ENCODE results near the gene DNER.

DNA sequence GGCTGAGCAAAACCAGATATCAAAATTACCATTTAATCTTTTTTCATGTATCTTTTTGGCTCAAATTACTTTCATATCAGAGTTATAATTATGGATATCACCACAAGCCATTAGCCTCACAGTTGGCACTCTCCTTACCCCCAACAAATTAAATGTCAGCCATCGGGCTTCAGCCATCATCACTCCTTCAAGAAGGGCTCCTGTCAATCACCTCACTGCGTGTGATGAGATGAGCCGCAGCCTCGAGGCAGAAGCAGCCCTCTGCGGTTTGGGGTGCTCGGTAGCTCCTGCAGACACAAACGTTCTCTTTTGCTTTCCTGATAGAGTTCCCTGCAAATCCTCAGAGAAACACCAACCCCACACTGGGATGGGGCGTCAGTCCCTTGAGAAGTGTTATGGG lies 94.1 kb downstream of the DNER start:
- TF ChIP-seq MYC (IDR thresholded peaks at IDR 0.05; ENCODE audit: borderline replicate concordance, low read length): no peak
- TF ChIP-seq CEBPB (IDR thresholded peaks at IDR 0.05): no peak
- TF ChIP-seq MAFK (IDR thresholded peaks at IDR 0.05; ENCODE audit: partially characterized antibody): no peak
- no peak for TF ChIP-seq EP300 (IDR thresholded peaks at IDR 0.05)
- TF ChIP-seq, protein P1, sequence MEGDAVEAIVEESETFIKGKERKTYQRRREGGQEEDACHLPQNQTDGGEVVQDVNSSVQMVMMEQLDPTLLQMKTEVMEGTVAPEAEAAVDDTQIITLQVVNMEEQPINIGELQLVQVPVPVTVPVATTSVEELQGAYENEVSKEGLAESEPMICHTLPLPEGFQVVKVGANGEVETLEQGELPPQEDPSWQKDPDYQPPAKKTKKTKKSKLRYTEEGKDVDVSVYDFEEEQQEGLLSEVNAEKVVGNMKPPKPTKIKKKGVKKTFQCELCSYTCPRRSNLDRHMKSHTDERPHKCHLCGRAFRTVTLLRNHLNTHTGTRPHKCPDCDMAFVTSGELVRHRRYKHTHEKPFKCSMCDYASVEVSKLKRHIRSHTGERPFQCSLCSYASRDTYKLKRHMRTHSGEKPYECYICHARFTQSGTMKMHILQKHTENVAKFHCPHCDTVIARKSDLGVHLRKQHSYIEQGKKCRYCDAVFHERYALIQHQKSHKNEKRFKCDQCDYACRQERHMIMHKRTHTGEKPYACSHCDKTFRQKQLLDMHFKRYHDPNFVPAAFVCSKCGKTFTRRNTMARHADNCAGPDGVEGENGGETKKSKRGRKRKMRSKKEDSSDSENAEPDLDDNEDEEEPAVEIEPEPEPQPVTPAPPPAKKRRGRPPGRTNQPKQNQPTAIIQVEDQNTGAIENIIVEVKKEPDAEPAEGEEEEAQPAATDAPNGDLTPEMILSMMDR (IDR thresholded peaks at IDR 0.05): no peak
- no peak for TF ChIP-seq HDAC2 (IDR thresholded peaks at IDR 0.05)
